ENCODE measurements around the gene ACBD6.

ACBD6 gene

DNA sequence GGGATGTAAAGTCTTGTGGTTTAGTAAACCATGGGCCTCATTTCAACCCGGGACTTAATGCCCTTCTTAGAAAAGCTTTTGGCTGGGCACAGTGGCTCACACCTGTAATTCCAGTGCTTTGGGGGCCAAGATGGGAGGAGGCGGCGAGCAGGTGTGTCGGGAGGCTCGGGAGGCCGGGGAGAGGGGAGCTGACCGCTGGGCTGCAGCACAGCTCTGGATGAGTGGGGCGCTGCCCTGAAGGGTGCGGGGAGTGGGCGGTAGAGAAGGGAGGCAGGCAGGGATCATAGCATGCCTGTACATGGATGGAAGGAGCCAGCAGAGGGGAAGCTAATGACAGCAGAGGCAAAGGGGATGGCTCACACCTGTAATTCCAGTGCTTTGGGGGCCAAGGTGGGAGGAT lies 241.3 kb downstream of the ACBD6 start:
- no peaks in the 10 kb centered on the region for H3K36me3 ChIP-seq (ENCODE audit: control insufficient read depth, low read length)
- no peak overlapping the region for H3K4me2 ChIP-seq (ENCODE audit: low read length)
- no peaks in the 10 kb centered on the region for H3K9me3 ChIP-seq (ENCODE audit: control insufficient read depth, insufficient read depth, low read length)
- H3K9me2 ChIP-seq (replicated peaks; ENCODE audit: control insufficient read depth, low read length): no peaks in the 10 kb centered on the region
- no peak overlapping the region for H3K4me3 ChIP-seq (ENCODE audit: low read length)
- no peaks in the 10 kb centered on the region for H3K79me2 ChIP-seq (ENCODE audit: control insufficient read depth, low read length)
- H4K20me1 ChIP-seq (ENCODE audit: control insufficient read depth, insufficient read depth, low read depth, low read length): no peaks in the 10 kb centered on the region; the same call in 1 of the 2 replicates
- H3K4me1 ChIP-seq (ENCODE audit: control insufficient read depth, low read length): no peaks in the 10 kb centered on the region
- H3K27ac ChIP-seq (ENCODE audit: low read depth, low read length): no peak overlapping the region
- no peak for TF ChIP-seq EZH2phosphoT487 (IDR thresholded peaks at IDR 0.05; ENCODE audit: borderline replicate concordance, low read length)
- TF ChIP-seq, protein P1, sequence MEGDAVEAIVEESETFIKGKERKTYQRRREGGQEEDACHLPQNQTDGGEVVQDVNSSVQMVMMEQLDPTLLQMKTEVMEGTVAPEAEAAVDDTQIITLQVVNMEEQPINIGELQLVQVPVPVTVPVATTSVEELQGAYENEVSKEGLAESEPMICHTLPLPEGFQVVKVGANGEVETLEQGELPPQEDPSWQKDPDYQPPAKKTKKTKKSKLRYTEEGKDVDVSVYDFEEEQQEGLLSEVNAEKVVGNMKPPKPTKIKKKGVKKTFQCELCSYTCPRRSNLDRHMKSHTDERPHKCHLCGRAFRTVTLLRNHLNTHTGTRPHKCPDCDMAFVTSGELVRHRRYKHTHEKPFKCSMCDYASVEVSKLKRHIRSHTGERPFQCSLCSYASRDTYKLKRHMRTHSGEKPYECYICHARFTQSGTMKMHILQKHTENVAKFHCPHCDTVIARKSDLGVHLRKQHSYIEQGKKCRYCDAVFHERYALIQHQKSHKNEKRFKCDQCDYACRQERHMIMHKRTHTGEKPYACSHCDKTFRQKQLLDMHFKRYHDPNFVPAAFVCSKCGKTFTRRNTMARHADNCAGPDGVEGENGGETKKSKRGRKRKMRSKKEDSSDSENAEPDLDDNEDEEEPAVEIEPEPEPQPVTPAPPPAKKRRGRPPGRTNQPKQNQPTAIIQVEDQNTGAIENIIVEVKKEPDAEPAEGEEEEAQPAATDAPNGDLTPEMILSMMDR (IDR thresholded peaks at IDR 0.05; ENCODE audit: low read depth, low read length, poor library complexity, severe bottlenecking): no peak
- no peaks in the 10 kb centered on the region for H3F3A ChIP-seq (ENCODE audit: control insufficient read depth, insufficient read depth)
- H3K27me3 ChIP-seq (ENCODE audit: control insufficient read depth, low read length): no peaks in the 10 kb centered on the region

DNA sequence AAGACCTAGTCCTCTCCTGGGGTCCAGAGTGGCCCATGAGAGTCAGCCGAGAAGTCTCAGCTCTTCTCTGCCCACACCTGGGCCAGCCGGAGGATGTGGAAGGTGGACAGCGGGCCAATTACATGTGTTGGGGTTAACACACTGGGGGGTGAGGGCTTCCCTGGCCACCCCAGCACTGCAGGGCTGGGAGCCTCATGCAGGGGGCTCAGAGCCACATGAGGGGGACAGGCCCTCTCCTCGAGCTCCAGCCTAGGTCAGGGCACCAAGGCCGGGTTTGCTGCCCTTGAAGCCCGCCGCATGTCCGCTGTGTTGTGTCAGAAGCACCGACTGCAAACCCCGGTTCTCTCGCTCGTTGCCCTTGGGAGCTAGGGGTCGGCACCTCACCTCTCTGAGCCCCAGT lies 241.8 kb downstream of the ACBD6 start:
- Histone ChIP-seq H3K79me2 (ENCODE audit: control insufficient read depth, low read length) (no peaks in the 10 kb centered on the region), H3K9me3 (ENCODE audit: control insufficient read depth, insufficient read depth, low read length) (no peaks in the 10 kb centered on the region), H3K27ac (ENCODE audit: low read depth, low read length) (no peak overlapping the region), H3K4me3 (ENCODE audit: low read length) (no peak overlapping the region), H3K27me3 (ENCODE audit: control insufficient read depth, low read length) (no peaks in the 10 kb centered on the region), H3K4me1 (ENCODE audit: control insufficient read depth, low read length) (no peaks in the 10 kb centered on the region), H3K36me3 (ENCODE audit: control insufficient read depth, low read length) (no peaks in the 10 kb centered on the region), H3F3A (ENCODE audit: control insufficient read depth, insufficient read depth) (no peaks in the 10 kb centered on the region), H3K4me2 (ENCODE audit: low read length) (no peak overlapping the region), H3K9me2 (replicated peaks; ENCODE audit: control insufficient read depth, low read length) (no peaks in the 10 kb centered on the region), H4K20me1 (ENCODE audit: control insufficient read depth, insufficient read depth, low read depth, low read length) (no peaks in the 10 kb centered on the region; the same call in 1 of the 2 replicates)
- TF ChIP-seq EZH2phosphoT487 (IDR thresholded peaks at IDR 0.05; ENCODE audit: borderline replicate concordance, low read length): no peak
- TF ChIP-seq, protein P1 (IDR thresholded peaks at IDR 0.05; ENCODE audit: low read depth, low read length, poor library complexity, severe bottlenecking): no peak

DNA sequence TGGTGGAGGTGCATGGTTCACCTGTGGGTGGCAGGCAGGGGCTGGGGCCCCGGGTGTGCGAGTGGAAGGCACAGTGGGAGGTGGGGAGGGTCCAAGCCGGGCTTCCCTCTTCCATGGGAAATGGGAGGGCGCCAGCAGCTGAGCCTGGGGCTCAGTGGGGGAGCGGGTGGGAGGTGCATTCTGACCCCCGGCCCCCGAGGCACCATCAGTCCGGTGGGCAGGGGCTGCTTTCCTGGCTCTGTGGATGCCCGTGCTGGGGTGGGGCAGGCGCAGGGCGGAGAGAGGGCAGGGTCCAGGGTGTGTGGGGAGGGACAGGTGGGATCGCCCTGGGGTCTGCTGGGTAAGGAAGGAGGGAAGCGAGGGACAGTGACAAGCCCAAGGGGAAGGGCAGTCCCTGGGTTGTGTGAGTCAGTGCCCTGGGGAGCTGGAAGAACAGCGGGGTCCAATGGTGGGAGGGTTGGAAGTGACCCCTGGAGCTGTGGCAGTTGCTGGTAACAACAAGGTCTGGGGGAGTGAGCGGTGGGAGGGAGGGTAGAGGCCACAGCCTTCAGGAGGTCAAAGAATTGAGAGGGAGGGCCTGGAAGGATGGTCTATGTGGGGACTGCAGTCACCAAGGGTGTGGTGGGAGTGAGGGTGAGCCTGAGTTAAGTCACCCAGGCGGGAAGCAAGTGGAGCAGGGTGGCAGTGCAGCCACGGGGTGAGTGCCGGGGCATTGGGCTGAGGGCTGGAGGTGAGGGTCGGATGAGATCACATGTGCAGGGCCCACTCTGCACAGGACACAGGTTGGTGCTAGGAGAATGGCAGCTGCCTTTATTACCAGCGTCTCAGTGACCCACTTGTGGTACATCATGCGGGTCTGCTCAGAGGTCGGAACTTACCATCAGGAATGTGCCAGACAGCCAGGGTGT lies 242.7 kb downstream of the ACBD6 start:
- Histone ChIP-seq H3K4me2 (ENCODE audit: low read length) (no peak overlapping the region), H3K9me2 (replicated peaks; ENCODE audit: control insufficient read depth, low read length) (no peaks in the 10 kb centered on the region), H3K27ac (ENCODE audit: low read depth, low read length) (no peak overlapping the region), H3K36me3 (ENCODE audit: control insufficient read depth, low read length) (no peaks in the 10 kb centered on the region), H4K20me1 (ENCODE audit: control insufficient read depth, insufficient read depth, low read depth, low read length) (no peaks in the 10 kb centered on the region; the same call in 1 of the 2 replicates), H3F3A (ENCODE audit: control insufficient read depth, insufficient read depth) (no peaks in the 10 kb centered on the region), H3K79me2 (ENCODE audit: control insufficient read depth, low read length) (no peaks in the 10 kb centered on the region), H3K9me3 (ENCODE audit: control insufficient read depth, insufficient read depth, low read length) (no peaks in the 10 kb centered on the region), H3K27me3 (ENCODE audit: control insufficient read depth, low read length) (no peaks in the 10 kb centered on the region), H3K4me3 (ENCODE audit: low read length) (no peak overlapping the region), H3K4me1 (ENCODE audit: control insufficient read depth, low read length) (no peaks in the 10 kb centered on the region)
- no peak for TF ChIP-seq EZH2phosphoT487 (IDR thresholded peaks at IDR 0.05; ENCODE audit: borderline replicate concordance, low read length)
- TF ChIP-seq, protein P1 (IDR thresholded peaks at IDR 0.05; ENCODE audit: low read depth, low read length, poor library complexity, severe bottlenecking): no peak

Data from DOHH2 (cell line).